SK-N-MC (cell line): ENCODE data around the gene ZFAND3.

ENCODE experiments used
- EZH2 ChIP-seq: fragments of 200-600 bp; sonication (generic); IDR thresholded peaks from one replicate; pipeline ENCODE4 v1.6.1; 2017; ENCODE audit warnings: antibody characterized with exemption
- FOXP2 ChIP-seq: optimal IDR thresholded peaks from 2 replicates; pipeline ENCODE3; 2011; ENCODE audit warnings: mild to moderate bottlenecking, moderate library complexity; ENCODE audit not compliant: insufficient read depth; ENCODE audit errors: extremely low read length, control extremely low read depth

- TF ChIP-seq EZH2 = no peak
- no peak for TF ChIP-seq FOXP2
These were observed 95.9 kb downstream of the ZFAND3 start for GRCh38 chr6:37915463-37915862.
